ENCODE measurements around the gene SV2C. TPM values are rescaled to one million over a fixed set of nuclear protein-coding genes. Genes with fewer than 3 reads are reported as not detected.

Gene SV2C
- total RNA-seq, 1 donor: not detected

DNA sequence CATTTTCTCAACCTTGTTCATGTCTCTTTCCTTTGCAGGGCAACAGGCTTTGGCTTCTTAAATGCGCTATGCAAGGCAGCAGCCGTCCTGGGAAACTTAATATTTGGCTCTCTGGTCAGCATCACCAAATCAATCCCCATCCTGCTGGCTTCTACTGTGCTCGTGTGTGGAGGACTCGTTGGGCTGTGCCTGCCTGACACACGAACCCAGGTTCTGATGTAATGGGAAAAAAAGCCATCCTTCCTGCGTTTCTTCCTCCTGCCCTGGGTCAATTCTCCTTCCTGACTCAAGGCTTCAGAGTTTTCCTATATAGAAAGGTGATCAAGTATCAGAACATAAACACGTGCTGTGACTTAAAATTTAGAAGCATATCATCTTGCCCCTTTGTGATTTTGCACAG, 242.1 kb downstream of the SV2C start:
- H3K4me3 ChIP-seq (ENCODE audit: insufficient read depth, low read length): no peak overlapping the region

DNA sequence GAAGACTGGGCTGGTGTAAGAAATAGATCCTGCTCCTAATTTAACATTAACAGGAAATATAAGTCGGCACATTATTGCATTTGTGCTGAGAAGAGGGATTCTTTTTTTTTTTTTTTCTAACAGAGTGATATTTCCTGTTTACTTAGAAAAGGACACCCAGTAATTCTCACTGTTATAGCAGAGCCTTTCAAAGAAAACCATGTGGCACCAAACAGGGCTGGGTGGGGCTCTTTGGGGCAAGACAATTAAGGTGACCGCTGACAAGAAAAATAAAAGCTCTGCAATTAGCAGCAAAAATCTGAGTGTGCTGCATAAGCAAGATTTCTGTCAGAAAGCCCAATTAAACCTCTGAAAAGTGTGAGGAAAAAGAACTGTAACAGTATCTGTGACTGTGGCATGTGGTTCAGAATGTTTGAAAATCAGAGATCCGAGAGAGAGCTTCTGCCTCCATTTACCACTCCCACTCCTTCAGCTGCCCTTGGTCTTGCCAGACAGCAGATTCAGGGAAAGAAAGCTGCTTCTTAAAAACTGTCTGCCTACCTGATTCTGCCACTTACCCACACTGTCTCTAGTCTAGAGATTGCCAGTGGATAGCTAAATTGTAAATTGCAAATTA, 242.8 kb downstream of the SV2C start:
- Histone ChIP-seq H3K36me3 (ENCODE audit: insufficient read depth, low read length) (no peaks in the 10 kb centered on the region), H3K27me3 (ENCODE audit: insufficient read depth, low read length) (no peaks in the 10 kb centered on the region), H3K4me2 (ENCODE audit: insufficient read depth, low read length) (no peak overlapping the region), H3K4me3 (ENCODE audit: insufficient read depth, low read length) (no peak overlapping the region), H3K4me1 (ENCODE audit: insufficient read depth, low read length) (no peaks in the 10 kb centered on the region), H2AFZ (ENCODE audit: low read length) (no peak overlapping the region), H3K9me3 (ENCODE audit: low read depth, low read length) (no peaks in the 10 kb centered on the region), H3K79me2 (ENCODE audit: insufficient read depth, low read length) (no peaks in the 10 kb centered on the region), H3K27ac (ENCODE audit: low read depth, low read length) (no peak overlapping the region), H4K20me1 (ENCODE audit: insufficient read depth, low read length) (no peaks in the 10 kb centered on the region)
- TF ChIP-seq, protein P1, sequence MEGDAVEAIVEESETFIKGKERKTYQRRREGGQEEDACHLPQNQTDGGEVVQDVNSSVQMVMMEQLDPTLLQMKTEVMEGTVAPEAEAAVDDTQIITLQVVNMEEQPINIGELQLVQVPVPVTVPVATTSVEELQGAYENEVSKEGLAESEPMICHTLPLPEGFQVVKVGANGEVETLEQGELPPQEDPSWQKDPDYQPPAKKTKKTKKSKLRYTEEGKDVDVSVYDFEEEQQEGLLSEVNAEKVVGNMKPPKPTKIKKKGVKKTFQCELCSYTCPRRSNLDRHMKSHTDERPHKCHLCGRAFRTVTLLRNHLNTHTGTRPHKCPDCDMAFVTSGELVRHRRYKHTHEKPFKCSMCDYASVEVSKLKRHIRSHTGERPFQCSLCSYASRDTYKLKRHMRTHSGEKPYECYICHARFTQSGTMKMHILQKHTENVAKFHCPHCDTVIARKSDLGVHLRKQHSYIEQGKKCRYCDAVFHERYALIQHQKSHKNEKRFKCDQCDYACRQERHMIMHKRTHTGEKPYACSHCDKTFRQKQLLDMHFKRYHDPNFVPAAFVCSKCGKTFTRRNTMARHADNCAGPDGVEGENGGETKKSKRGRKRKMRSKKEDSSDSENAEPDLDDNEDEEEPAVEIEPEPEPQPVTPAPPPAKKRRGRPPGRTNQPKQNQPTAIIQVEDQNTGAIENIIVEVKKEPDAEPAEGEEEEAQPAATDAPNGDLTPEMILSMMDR (IDR thresholded peaks at IDR 0.05; ENCODE audit: extremely low read depth, low read depth, low read length): no peak
- no peak for DNase-seq (ENCODE audit: insufficient read length, low spot score, missing footprints)

More for the DNA sequence above, 242.1 kb downstream of the SV2C start:
- TF ChIP-seq, protein P1 (IDR thresholded peaks at IDR 0.05; ENCODE audit: extremely low read depth, low read depth, low read length): no peak
- Histone ChIP-seq H3K79me2 (ENCODE audit: insufficient read depth, low read length) (no peaks in the 10 kb centered on the region), H3K36me3 (ENCODE audit: insufficient read depth, low read length) (no peaks in the 10 kb centered on the region), H3K4me1 (ENCODE audit: insufficient read depth, low read length) (no peaks in the 10 kb centered on the region), H3K4me2 (ENCODE audit: insufficient read depth, low read length) (no peak overlapping the region), H3K9me3 (ENCODE audit: low read depth, low read length) (no peaks in the 10 kb centered on the region), H3K27me3 (ENCODE audit: insufficient read depth, low read length) (no peaks in the 10 kb centered on the region), H4K20me1 (ENCODE audit: insufficient read depth, low read length) (no peaks in the 10 kb centered on the region), H2AFZ (ENCODE audit: low read length) (no peak overlapping the region), H3K27ac (ENCODE audit: low read depth, low read length) (no peak overlapping the region)
- no peak for DNase-seq (ENCODE audit: insufficient read length, low spot score, missing footprints)

DNA sequence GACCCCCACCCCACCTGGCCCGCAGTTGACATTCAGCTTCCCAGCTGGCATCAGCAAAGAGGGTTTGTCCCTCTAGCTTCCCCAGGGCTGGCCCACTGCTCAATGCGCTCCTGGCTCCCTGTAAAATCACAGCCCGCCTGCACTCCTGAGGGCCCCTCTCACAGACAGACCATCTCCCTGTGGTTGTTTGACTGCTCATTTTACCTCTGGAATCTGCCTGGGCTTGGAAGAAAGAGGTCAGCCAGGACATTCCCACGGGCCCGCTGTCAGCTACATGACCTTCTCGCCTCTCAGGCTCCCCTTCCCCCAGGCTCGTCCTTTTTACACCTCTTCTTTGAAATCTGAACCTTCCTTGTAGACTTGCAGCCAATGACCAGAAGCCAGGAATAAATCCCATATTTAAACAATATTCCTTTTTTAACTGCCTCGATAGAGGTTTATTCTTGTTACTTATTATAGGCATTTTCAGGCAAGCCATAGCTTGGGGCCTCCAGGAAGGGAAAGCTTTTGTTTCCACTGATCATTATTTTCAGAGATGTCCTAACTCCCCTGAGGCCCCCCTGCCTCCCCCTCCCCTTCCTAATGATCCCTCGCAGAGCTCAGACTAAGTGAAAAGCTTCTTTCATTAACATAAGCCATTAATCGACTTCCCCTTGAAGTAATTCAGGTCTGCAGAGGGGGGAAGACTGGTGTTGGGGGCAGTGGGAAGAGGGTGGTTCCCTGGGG, 243.6 kb downstream of the SV2C start:
- Histone ChIP-seq H2AFZ (ENCODE audit: low read length) (no peak overlapping the region), H3K27me3 (ENCODE audit: insufficient read depth, low read length) (no peaks in the 10 kb centered on the region), H3K79me2 (ENCODE audit: insufficient read depth, low read length) (no peaks in the 10 kb centered on the region), H3K4me3 (ENCODE audit: insufficient read depth, low read length) (no peak overlapping the region), H3K4me2 (ENCODE audit: insufficient read depth, low read length) (no peak overlapping the region), H3K27ac (ENCODE audit: low read depth, low read length) (no peak overlapping the region), H3K4me1 (ENCODE audit: insufficient read depth, low read length) (no peaks in the 10 kb centered on the region), H3K36me3 (ENCODE audit: insufficient read depth, low read length) (no peaks in the 10 kb centered on the region), H4K20me1 (ENCODE audit: insufficient read depth, low read length) (no peaks in the 10 kb centered on the region), H3K9me3 (ENCODE audit: low read depth, low read length) (no peaks in the 10 kb centered on the region)
- DNase-seq (ENCODE audit: insufficient read length, low spot score, missing footprints): no peak
- TF ChIP-seq, protein P1 (IDR thresholded peaks at IDR 0.05; ENCODE audit: extremely low read depth, low read depth, low read length): no peak

DNA sequence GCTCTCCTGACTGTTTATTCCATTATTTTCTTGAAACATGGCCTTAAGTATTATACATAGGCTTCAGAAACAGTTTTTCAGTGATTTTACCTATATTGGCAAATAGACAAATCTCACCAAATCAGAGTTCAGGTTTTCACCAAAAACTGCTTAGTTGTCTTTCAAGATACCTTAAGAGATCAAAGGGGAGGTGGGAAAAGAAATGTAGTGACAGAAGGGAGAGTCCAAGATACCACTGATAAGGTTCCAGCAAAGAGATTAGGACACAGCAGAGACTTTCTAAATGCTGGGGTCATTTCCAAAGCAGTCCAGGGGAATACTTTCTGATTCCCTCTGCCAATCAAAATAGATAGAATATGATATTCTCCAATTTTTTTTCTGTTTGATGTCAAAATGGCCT, 246.2 kb downstream of the SV2C start:
- TF ChIP-seq, protein P1 (IDR thresholded peaks at IDR 0.05; ENCODE audit: extremely low read depth, low read depth, low read length): no peak
- H3K9me3 ChIP-seq (ENCODE audit: low read depth, low read length): no peaks in the 10 kb centered on the region
- H3K4me2 ChIP-seq (ENCODE audit: insufficient read depth, low read length): no peak overlapping the region
- no peak overlapping the region for H2AFZ ChIP-seq (ENCODE audit: low read length)
- H4K20me1 ChIP-seq (ENCODE audit: insufficient read depth, low read length): no peaks in the 10 kb centered on the region
- H3K4me3 ChIP-seq (ENCODE audit: insufficient read depth, low read length): no peak overlapping the region
- H3K27me3 ChIP-seq (ENCODE audit: insufficient read depth, low read length): no peaks in the 10 kb centered on the region
- no peak for DNase-seq (ENCODE audit: insufficient read length, low spot score, missing footprints)
- H3K79me2 ChIP-seq (ENCODE audit: insufficient read depth, low read length): no peaks in the 10 kb centered on the region
- no peaks in the 10 kb centered on the region for H3K36me3 ChIP-seq (ENCODE audit: insufficient read depth, low read length)
- H3K27ac ChIP-seq (ENCODE audit: low read depth, low read length): no peak overlapping the region
- no peaks in the 10 kb centered on the region for H3K4me1 ChIP-seq (ENCODE audit: insufficient read depth, low read length)
